Measurements from ENCODE around the gene PRICKLE2.

PRICKLE2 gene

GRCh38 chr3:64133987-64134386 lies 91.3 kb downstream of the PRICKLE2 start:
- DNase-seq (ENCODE audit: low read depth, low spot score), result no peak

DNA sequence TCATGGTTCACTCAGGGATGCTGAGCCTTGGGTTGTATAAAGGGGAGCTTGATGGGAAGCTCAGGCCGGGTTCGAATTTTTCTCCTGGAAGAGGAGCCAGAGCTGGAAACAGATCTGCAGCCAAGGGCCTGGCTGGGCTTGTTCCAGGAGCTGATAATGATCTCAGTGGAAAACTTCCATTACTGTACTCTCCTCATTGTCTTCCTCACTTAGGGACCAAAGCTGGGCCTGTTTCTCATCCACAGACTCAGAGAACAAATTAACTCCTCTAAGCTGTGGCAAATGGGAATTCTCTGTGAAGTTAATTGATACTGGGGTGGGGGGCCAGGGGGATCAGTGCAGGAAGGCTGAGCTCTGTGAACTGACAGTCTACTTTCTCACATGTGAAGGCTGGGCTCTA lies 92.0 kb downstream of the PRICKLE2 start:
- DNase-seq (ENCODE audit: low read depth, low spot score), result no peak

DNA sequence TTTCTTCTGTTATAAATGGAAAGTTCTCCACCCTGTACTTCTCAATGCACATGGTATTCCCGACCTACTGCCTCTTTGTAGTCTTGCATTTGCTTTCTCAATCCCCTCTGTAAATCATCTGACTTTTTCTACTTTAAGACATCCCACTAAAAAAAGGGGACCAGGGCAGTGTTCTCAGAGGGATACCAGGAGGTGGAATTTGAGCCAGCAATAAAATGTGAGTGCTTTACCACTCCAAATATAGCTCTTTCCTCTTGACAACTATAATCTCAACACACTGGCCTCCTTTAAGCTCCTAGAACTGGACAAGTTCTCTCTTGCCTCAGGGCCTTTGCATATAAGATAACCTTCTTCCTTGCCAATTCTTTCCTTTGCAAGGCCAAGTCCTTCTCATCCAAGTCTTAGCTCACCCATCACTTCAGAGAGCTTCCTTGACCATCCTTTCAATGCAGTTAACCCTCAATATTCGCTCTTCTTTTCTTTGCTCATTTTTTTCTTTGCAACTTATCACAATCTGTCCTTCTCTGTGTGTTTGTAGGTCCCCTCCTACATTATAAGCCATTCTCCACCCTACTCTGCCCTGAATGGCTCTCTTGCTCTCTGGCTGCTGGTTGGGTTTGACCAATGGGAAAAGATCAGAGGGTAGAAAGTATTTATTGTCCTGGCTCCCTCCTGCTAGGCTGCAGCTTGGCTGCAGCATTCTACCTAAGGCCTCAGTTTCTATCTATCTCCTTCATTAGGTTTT lies 93.4 kb downstream of the PRICKLE2 start:
- no peak for DNase-seq (ENCODE audit: low read depth, low spot score)

DNA sequence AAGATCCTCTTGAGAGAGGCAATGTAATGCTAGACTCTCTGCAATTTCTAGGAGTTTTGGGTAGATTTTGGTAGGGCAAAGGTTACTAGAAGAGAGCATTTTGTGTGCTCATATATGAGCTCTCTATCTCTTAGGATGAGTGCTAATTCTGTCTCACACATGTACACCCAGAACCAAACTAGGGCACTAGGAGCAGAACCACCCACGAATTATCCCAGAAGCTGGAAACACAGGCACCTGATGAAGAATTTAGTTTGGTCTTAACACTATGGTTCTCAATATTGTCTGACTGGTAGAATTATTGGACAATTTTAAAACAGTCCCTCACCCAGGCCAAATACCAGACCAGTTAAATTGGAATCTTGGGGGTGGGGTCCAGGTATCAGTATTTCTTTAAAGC lies 94.8 kb downstream of the PRICKLE2 start:
- DNase-seq (ENCODE audit: low read depth, low spot score), result no peak

DNA sequence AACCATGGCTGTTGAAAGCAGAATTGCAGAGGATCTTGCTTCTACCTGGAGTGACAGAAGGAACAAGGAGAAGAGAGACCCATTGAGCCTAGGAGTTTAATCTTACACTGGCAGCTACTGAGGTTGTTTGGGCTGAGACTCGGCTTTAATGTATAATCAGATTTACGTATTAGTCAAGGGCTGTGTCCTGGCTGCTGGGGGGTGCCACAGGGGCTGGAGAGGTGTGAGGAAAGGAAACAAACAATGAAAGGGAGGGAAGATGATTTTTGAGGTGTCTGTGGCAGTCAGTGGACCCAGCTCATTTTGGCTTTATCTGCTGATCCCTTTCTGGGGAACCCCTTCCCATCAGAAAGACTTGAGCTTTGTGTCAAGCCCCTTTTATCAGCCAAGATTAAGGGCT lies 95.7 kb downstream of the PRICKLE2 start:
- DNase-seq (ENCODE audit: low read depth, low spot score), result no peak

DNA sequence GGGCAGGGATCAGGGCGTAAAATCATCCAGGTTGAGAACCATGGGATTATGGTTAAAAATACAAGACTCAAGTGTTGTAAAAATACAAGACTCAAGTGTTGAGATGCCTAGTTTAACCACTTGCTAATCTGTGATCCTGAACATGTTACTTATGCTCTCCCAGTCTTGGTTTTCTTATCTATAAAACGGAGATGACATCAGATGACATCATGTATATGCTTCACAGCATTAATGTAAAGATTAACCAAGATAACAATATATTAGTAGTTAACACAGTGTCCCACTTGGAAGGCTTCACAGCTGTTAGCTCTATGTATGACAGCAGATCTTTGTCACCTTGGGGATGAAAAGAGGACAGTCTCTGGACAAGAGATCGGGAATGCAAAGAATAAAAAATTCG lies 96.2 kb downstream of the PRICKLE2 start:
- no peak for DNase-seq (ENCODE audit: low read depth, low spot score)

DNA sequence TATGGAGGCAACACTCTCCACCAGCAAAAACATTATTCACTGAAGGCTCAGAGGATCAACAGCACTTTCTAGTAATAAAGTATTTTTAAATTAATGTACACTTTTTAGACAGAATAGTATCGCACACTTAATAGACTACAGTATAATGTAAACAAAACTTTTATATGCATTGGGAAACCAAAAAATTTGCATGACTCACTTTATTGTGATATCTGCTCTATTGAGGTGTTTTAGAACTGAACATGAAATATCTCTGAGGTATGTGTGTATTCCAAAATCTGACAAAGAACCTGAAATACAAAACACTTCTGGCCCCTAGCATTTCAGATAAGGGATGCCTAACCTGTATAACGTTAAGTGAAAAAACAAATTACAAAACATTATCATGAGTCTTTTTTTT lies 99.7 kb downstream of the PRICKLE2 start:
- DNase-seq (ENCODE audit: low read depth, low spot score), result no peak

DNA sequence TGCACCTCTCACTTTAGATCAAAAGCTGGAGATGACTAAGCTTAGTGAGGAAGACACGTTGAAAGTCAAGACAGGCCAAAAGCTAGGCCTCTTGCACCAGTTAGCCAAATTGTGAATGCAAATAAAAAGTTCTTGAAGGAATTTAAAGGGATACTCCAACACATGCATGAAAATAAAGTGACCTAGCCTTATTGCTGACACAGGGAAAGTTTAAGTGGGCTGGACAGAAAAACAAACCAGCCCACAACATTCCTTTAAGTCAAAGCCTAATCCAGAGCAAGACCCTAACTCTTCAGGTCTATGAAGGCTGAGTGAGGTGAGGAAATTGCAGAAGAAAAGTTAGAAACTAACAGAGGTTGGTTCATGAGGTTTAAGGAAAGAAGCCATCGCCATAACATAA lies 101.3 kb downstream of the PRICKLE2 start:
- no peak for DNase-seq (ENCODE audit: low read depth, low spot score)

GRCh38 chr3:64122476-64122875 lies 102.8 kb downstream of the PRICKLE2 start:
- no peak for DNase-seq (ENCODE audit: low read depth, low spot score)

DNA sequence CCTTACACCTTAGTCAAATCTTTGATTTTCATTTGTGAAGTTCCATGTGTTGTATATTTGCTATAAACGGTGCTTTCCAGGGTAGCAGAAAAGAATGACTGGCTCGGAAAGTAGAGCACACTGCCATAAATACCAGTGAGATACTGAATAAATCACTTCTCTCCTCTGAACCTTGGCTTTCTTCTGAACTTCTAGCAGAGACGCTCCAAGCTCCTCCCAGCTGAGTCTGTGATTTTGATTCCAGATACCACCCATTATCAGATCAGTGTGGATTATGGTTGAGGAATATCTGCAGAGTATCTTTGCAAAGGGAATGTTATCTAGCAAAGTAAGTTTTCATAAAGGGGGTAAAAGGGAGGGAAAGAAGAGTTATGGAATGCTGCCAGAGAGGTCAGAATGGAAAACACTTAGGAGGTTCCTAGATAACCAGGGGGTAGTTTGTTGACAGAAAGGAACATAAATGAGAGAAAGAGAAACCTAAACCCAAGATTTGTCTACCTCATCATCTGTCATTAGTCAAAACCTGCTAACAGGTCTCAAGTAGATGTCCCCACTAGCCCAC lies 103.4 kb downstream of the PRICKLE2 start:
- DNase-seq (ENCODE audit: low read depth, low spot score), result no peak

- no peak for DNase-seq (ENCODE audit: low read depth, low spot score)
Observed at GRCh38 chr3:64120876-64121275, 104.4 kb downstream of the PRICKLE2 start.

DNA sequence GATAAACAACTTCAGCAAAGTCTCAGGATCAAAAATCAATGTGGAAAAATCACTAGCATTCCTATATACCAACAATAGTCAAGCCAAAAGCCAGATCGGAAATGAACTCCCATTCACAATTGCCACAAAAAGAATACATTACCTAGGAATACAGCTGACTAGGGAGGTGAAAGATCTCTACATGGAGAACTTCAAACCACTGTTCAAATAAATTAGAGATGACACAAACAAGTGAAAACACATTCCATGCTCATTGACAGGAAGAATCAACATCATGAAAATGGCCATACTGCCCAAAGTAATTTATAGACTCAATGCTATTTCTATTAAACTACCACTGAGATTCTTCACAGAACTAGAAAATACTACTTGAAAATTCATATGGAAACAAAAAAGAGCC lies 107.8 kb downstream of the PRICKLE2 start:
- DNase-seq (ENCODE audit: low read depth, low spot score), result no peak

DNA sequence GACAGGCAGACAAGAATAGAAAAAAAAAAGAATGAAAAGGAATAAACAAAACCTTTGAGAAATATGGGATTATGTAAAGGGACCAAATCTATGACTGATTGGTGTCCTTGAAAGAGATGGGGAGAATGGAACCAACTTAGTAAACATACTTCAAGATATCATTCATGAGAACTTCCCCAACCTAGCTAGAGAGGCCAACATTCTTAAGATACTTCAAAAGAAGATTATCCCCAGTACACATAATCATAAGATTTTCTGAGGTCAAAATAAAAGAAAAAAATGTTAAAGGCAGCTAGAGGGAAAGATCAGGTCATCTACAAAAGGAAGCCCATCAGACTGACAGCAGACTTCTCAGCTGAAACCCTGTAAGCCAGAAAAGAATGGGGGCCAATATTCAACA lies 110.6 kb downstream of the PRICKLE2 start:
- DNase-seq (ENCODE audit: low read depth, low spot score), result no peak

- no peak for DNase-seq (ENCODE audit: low read depth, low spot score)
Observed at GRCh38 chr3:64111872-64112271, 113.4 kb downstream of the PRICKLE2 start.

DNA sequence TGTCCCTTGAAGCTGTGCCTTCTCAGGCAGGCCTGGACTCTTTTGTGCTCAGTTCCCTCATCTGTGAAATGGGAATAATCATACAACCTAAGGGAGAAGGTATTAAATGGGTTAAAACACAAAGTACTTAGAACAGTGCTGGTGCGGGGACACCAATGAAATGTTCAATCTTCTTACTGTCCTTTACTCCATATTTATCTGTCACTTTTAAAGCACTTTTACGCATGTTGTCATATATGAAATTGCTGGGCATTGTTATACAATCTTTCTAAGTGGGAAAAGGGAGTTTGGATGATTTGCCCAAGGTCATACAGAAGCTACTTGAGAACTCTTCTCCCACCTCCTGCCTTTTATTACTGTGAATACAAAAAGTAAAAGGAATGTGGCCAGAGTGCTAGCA lies 114.2 kb downstream of the PRICKLE2 start:
- DNase-seq (ENCODE audit: low read depth, low spot score), result no peak

GRCh38 chr3:64110071-64110470 lies 115.2 kb downstream of the PRICKLE2 start:
- no peak for DNase-seq (ENCODE audit: low read depth, low spot score)

DNA sequence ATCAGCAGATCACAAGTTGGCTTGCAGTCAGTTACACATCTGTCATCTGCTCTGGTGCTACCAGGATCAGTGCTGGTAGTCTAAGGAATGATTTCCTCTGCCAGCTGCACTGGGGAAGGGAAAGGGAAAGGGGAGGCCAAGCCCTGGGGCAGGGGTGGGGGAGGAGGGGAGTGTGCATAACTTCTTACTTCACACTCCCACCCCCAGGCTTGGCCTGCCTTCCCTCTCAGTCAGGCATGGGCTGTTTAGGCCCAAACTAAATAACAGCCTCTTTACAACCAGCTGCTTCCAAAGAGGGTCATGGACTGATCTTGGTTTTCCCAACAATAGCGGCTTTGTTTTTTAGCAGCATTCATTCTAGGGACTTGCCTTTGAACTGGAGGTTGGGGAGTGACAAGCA lies 115.8 kb downstream of the PRICKLE2 start:
- DNase-seq (ENCODE audit: low read depth, low spot score), result peak; percentile 62

GRCh38 chr3:64108784-64109317 lies 116.4 kb downstream of the PRICKLE2 start:
- DNase-seq (ENCODE audit: low read depth, low spot score), result no peak

GRCh38 chr3:64108231-64108630 lies 117.0 kb downstream of the PRICKLE2 start:
- no peak for DNase-seq (ENCODE audit: low read depth, low spot score)

GRCh38 chr3:64107190-64107589 lies 118.1 kb downstream of the PRICKLE2 start:
- peak; percentile 14 for DNase-seq (ENCODE audit: low read depth, low spot score)

DNA sequence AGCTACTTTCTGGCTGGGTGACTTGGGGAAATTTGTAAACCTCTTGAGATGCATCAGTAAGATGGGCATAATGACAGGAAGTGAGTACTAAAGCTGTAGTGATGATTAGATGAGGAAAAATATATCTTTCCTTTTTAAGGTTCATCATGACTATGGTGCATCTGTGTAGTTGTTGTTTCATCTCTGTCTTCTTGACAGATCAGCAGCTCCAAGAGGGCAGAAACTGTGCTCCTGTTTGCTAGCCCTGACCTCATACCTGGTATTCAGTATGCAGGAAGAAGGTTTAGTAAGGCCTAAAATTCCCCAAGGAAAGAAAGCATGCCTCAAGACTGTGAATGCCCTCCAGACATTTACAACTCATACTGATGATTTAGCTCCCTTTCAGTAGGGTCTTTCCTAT lies 119.5 kb downstream of the PRICKLE2 start:
- no peak for DNase-seq (ENCODE audit: low read depth, low spot score)

DNA sequence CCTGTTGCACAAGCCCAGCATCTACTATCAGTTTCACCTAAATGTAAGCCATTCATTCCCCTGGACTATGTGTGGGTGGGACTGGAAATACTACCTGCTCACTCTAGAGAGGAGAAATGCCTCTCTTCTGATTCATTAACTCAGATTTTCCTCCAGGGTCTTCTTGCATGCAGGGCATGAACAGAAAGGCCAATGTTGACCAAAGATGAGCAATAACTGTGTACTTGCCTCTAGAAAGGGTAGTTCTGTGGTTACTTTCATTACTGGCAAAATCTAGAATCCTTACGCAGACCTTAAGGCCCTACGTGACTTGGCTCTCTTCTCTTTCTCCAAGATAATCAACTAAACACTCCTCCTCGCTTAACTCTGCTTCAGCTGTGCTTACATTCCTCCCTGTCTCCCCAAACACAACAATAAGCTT lies 120.6 kb downstream of the PRICKLE2 start:
- peak; percentile 26 for DNase-seq (ENCODE audit: low read depth, low spot score)

- DNase-seq (ENCODE audit: low read depth, low spot score), result no peak
Observed at GRCh38 chr3:64104006-64104405, 121.3 kb downstream of the PRICKLE2 start.

Data from astrocyte of the hippocampus (primary cell).